Endothelial cell of umbilical vein (primary cell): ENCODE results near the gene USP43. TPM values are rescaled to one million over a fixed set of nuclear protein-coding genes. Genes with fewer than 3 reads are reported as not detected.

Experiments
- BruUV-seq: library from RNA; stranded (reverse); fragments of 400-500 nt; replicated peaks from 2 replicates; lab custom pipeline; 2021; lab: Mats Ljungman, UMichigan
- CTCF ChIA-PET: fragments of 300-600, 350-600 bp; sonication (Branson Sonifier 250); formaldehyde crosslinking; loops from one replicate; lab custom pipeline; 2021; ENCODE audit warnings: antibody characterized with exemption, inconsistent platforms; lab: Charles Lee
- POLR2A ChIA-PET: fragments of 300-600, 350-600 bp; sonication (Branson Sonifier 250); formaldehyde crosslinking; loops from one replicate; lab custom pipeline; 2021; ENCODE audit warnings: antibody characterized with exemption, inconsistent platforms; lab: Charles Lee
- DNase-seq: peaks from one replicate; pipeline ENCODE4 v3.0.0-alpha.2; 2011; ENCODE audit warnings: low read depth, low spot score
- FAIRE-seq: peaks from 2 replicates; lab custom pipeline; 2011; peaks lifted over from hg19 to GRCh38; lab: Jason Lieb, UNC
- H2AFZ ChIP-seq: 2 replicates; pipeline ENCODE4 v1.6.0; 2012; ENCODE audit warnings: low read depth, low read length, control low read depth, inconsistent platforms
- H3K27ac ChIP-seq: 2 replicates; pipeline ENCODE4 v1.5.1; 2011; ENCODE audit warnings: low read depth, mild to moderate bottlenecking, control low read depth, low read length, moderate library complexity; ENCODE audit not compliant: insufficient read depth
- H3K27me3 ChIP-seq, 2 experiments: 2 replicates each; pipeline versions ENCODE4 v1.6.0 to v1.6.1; 2011; ENCODE audit warnings: low read length in 2 of 2, mixed read lengths in 1 of 2; ENCODE audit not compliant: control insufficient read depth in 2 of 2, insufficient read depth in 2 of 2
- H3K36me3 ChIP-seq, 2 experiments: 2 replicates in 1 of 2; 3 replicates in 1 of 2; pipeline ENCODE4 v1.5.1; 2011; ENCODE audit warnings: low read length in 2 of 2, mild to moderate bottlenecking in 1 of 2, moderate library complexity in 1 of 2; ENCODE audit not compliant: control insufficient read depth in 2 of 2, insufficient read depth in 2 of 2; ENCODE audit errors: extremely low read depth in 1 of 2
- H3K4me1 ChIP-seq: 3 replicates; pipeline ENCODE4 v1.5.1; 2011; ENCODE audit warnings: mild to moderate bottlenecking, low read length; ENCODE audit not compliant: control insufficient read depth, insufficient read depth; ENCODE audit errors: extremely low read depth
- H3K4me2 ChIP-seq: 2 replicates; pipeline ENCODE4 v1.6.1; 2011; ENCODE audit warnings: low read length, control low read depth, mixed read lengths; ENCODE audit not compliant: insufficient read depth
- H3K4me3 ChIP-seq, 3 experiments: fragments of 200-600 bp in 1 of 3; sonication (generic), shearing (Covaris generic) in 1 of 3; replicated peaks in 1 of 3; 2 replicates each; pipeline ENCODE4 v1.5.1; 2011 to 2016; ENCODE audit warnings: control low read depth in 3 of 3, low read length in 3 of 3, mild to moderate bottlenecking in 2 of 3, inconsistent platforms in 1 of 3, low read depth in 1 of 3, moderate library complexity in 1 of 3; ENCODE audit not compliant: insufficient read depth in 1 of 3
- H3K79me2 ChIP-seq: 2 replicates; pipeline ENCODE4 v1.6.0; 2012; ENCODE audit warnings: low read length, inconsistent platforms; ENCODE audit not compliant: control insufficient read depth, insufficient read depth
- H3K9ac ChIP-seq: replicated peaks from 2 replicates; pipeline ENCODE3; 2011; ENCODE audit warnings: low read length, control low read depth; ENCODE audit not compliant: insufficient read depth; ENCODE audit errors: extremely low read depth
- H3K9me1 ChIP-seq: replicated peaks from 3 replicates; pipeline ENCODE4 v1.6.0; 2011; ENCODE audit warnings: mild to moderate bottlenecking, low read length; ENCODE audit not compliant: control insufficient read depth, insufficient read depth; ENCODE audit errors: extremely low read depth
- H3K9me3 ChIP-seq: replicated peaks from 2 replicates; pipeline ENCODE4 v1.5.1; 2012; ENCODE audit warnings: low read length, inconsistent platforms; ENCODE audit not compliant: control insufficient read depth, insufficient read depth
- H4K20me1 ChIP-seq: replicated peaks from 2 replicates; pipeline ENCODE3; 2011; ENCODE audit warnings: mild to moderate bottlenecking, low read length; ENCODE audit not compliant: control insufficient read depth, insufficient read depth; ENCODE audit errors: extremely low read depth
- CTCF ChIP-seq, 2 donors: IDR thresholded peaks; 1 replicate in 1 of 2; 2 replicates in 1 of 2; pipeline ENCODE4 v1.5.1; 2011; ENCODE audit warnings: low read length in 2 of 2, mild to moderate bottlenecking in 2 of 2, moderate library complexity in 2 of 2, control low read depth in 1 of 2, inconsistent platforms in 1 of 2, low read depth in 1 of 2; ENCODE audit not compliant: insufficient read depth in 1 of 2; ENCODE audit errors: extremely low read depth in 1 of 2
- EZH2 ChIP-seq: IDR thresholded peaks from 2 replicates; pipeline ENCODE4 v1.6.1; 2012; ENCODE audit warnings: borderline replicate concordance, low read depth, mild to moderate bottlenecking, moderate library complexity, low read length, inconsistent platforms; ENCODE audit not compliant: severe bottlenecking
- FOS ChIP-seq: IDR thresholded peaks from 2 replicates; pipeline ENCODE4 v1.6.1; 2011; ENCODE audit warnings: mild to moderate bottlenecking, low read length, moderate library complexity, borderline replicate concordance; ENCODE audit not compliant: insufficient read depth
- GATA2 ChIP-seq: IDR thresholded peaks from 2 replicates; pipeline ENCODE4 v1.7.0; 2011; ENCODE audit warnings: low read depth, mild to moderate bottlenecking, moderate library complexity, mixed read lengths, low read length; ENCODE audit not compliant: insufficient read length, insufficient read depth
- JUN ChIP-seq: IDR thresholded peaks from 2 replicates; pipeline ENCODE4 v1.6.1; 2011; ENCODE audit warnings: borderline replicate concordance, low read depth; ENCODE audit not compliant: insufficient read length, insufficient read depth
- MAX ChIP-seq: IDR thresholded peaks from 2 replicates; pipeline ENCODE4 v1.6.1; 2011; ENCODE audit not compliant: insufficient read depth, insufficient read length
- MYC ChIP-seq: IDR thresholded peaks from one replicate; pipeline ENCODE4 v1.6.1; 2011; ENCODE audit warnings: mild to moderate bottlenecking, low read depth, low read length
- POLR2A ChIP-seq: IDR thresholded peaks from 2 replicates; pipeline ENCODE4 v1.6.1; 2012; ENCODE audit warnings: low read depth, mild to moderate bottlenecking, control low read depth, low read length
- POLR2AphosphoS5 ChIP-seq: IDR thresholded peaks from 2 replicates; pipeline ENCODE4 v1.6.1; 2012; ENCODE audit warnings: low read depth, mild to moderate bottlenecking, control low read depth, low read length, moderate library complexity; ENCODE audit not compliant: insufficient read depth
- dilution Hi-C: fragments of 300-500 bp; cut with MboI; formaldehyde crosslinking; loops from one replicate; pipeline ENCODE4 v1.15.0; 2019; ENCODE audit warnings: low sequenced_read_pairs; ENCODE audit not compliant: extremely low pct_ligation_motif_present
- intact Hi-C: fragments of 100-400 bp; cut with micrococcal nuclease; formaldehyde crosslinking; loops from one replicate; pipeline ENCODE4 v1.10.0; 2022
- polyA plus RNA-seq, 4 experiments: library from polyadenylated mRNA; depleted of rRNA in 3 of 4; stranded (reverse) in 3 of 4; unstranded in 1 of 4; fragments of >200 nt; gene quantifications; 2 replicates each; pipeline versions ENCODE4 v1.2.1 to v1.2.3, GENCODE V29; 2011 to 2012; ENCODE audit warnings: missing spikeins in 1 of 4
- total RNA-seq: library from RNA; stranded (reverse); gene quantifications from 2 replicates; pipeline ENCODE4 v1.2.3, GENCODE V29; 2021

The USP43 gene
- total and polyA plus RNA-seq, 2 donors (not counting 3 experiments of a cell fraction or from before 2014, with no cell fraction given) = 0.01 TPM; not detected in 1

DNA sequence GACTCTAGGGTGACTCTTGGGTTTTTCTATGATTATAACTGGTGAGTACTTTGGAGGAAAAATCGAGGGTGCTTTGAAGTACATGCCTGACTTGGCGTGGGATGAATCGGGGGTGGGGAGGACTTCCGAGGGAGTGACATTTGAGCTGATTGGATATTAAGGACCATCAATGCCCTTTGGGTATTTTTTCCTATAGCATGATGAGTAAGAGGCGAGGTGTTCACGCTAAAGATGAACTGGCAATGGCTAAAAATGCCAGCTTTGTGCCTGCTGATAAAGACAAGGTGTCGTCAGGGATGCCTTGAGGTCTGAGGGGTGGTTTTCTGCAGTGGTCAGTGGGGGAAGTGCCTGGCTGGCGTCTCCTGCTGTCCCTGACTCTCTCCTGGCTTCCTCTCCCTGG is 25.3 kb downstream of the USP43 start:
- H3K9me3 ChIP-seq = no peaks in the 10 kb centered on the region
- H3K27me3 ChIP-seq = no peaks in the 10 kb centered on the region
- dilution Hi-C loops (no loop called here), intact Hi-C loops (no loop called here)
- POLR2A ChIA-PET = no interaction called here
- no peaks in the 10 kb centered on the region for H3K79me2 ChIP-seq
- H3K9me1 ChIP-seq = no peaks in the 10 kb centered on the region
- BruUV-seq = no TSS peak
- no peak for TF ChIP-seq CTCF (IDR thresholded peaks at IDR 0.05; ENCODE audit: extremely low read depth in 1 of 2, insufficient read depth in 1 of 2, low read depth in 1 of 2, low read length in 2 of 2)
- TF ChIP-seq GATA2 = no peak
- no peak for TF ChIP-seq MAX
- no peak for TF ChIP-seq POLR2A
- H4K20me1 ChIP-seq = no peaks in the 10 kb centered on the region
- DNase-seq = no peak
- H3K9ac ChIP-seq = no peak overlapping the region
- no peak overlapping the region for H2AFZ ChIP-seq
- CTCF ChIA-PET = no interaction called here
- H3K36me3 ChIP-seq = no peaks in the 10 kb centered on the region
- no peak overlapping the region for H3K4me3 ChIP-seq
- no peaks in the 10 kb centered on the region for H3K4me1 ChIP-seq
- no peak for FAIRE-seq
- no peak overlapping the region for H3K27ac ChIP-seq
- no peak overlapping the region for H3K4me2 ChIP-seq

- H3K4me1 ChIP-seq = no peaks in the 10 kb centered on the region
- no peaks in the 10 kb centered on the region for H4K20me1 ChIP-seq
- ChIA-PET POLR2A (no interaction called here), CTCF (no interaction called here)
- no peak overlapping the region for H3K4me2 ChIP-seq
- H2AFZ ChIP-seq = no peak overlapping the region
- BruUV-seq = no TSS peak
- TF ChIP-seq CTCF (IDR thresholded peaks at IDR 0.05; ENCODE audit: extremely low read depth in 1 of 2, insufficient read depth in 1 of 2, low read depth in 1 of 2, low read length in 2 of 2) = no peak
- TF ChIP-seq MYC = no peak
- no peak for TF ChIP-seq POLR2A
- no peak for TF ChIP-seq FOS
- TF ChIP-seq GATA2 = no peak
- no peak for TF ChIP-seq MAX
- TF ChIP-seq EZH2 = no peak
- TF ChIP-seq JUN = no peak
- TF ChIP-seq POLR2AphosphoS5 = no peak
- dilution Hi-C loops (no loop called here), intact Hi-C loops (no loop called here)
- no peaks in the 10 kb centered on the region for H3K9me3 ChIP-seq
- H3K36me3 ChIP-seq = no peaks in the 10 kb centered on the region
- H3K4me3 ChIP-seq = no peak overlapping the region
- no peaks in the 10 kb centered on the region for H3K9me1 ChIP-seq
- FAIRE-seq (no peak), DNase-seq (no peak)
- no peak overlapping the region for H3K9ac ChIP-seq
- no peak overlapping the region for H3K27ac ChIP-seq
- no peaks in the 10 kb centered on the region for H3K79me2 ChIP-seq
- H3K27me3 ChIP-seq = no peaks in the 10 kb centered on the region
These were observed 26.2 kb downstream of the USP43 start for GRCh38 chr17:9671559-9671958.
